GM23338 (cell line): ENCODE data around the gene LMBR1L. TPM values are rescaled to one million over a fixed set of nuclear protein-coding genes. Genes with fewer than 3 reads are reported as not detected.

Experiments used
- CREB1 ChIP-seq: fragments of 250-450 bp; sonication (Bioruptor Pico); IDR thresholded peaks from 2 replicates; pipeline ENCODE4 v1.5.0; 2020; ENCODE audit warnings: low read depth, mild to moderate bottlenecking, moderate library complexity
- CTCF ChIP-seq, 2 experiments: fragments of 200-600 bp in 1 of 2; sonication (generic) in 1 of 2; conservative IDR thresholded peaks; 2 replicates each; pipeline versions ENCODE4 v1.5.1 to v1.6.1; 2016 to 2017; ENCODE audit warnings: antibody characterized with exemption in 2 of 2, low read depth in 2 of 2, mild to moderate bottlenecking in 2 of 2, moderate library complexity in 1 of 2
- POLR2AphosphoS5 ChIP-seq: IDR thresholded peaks from 2 replicates; pipeline ENCODE4 v1.6.1; 2016; ENCODE audit warnings: antibody characterized with exemption, low read depth
- REST ChIP-seq: IDR thresholded peaks from one replicate; pipeline ENCODE4 v1.6.1; 2018; ENCODE audit warnings: antibody characterized with exemption; ENCODE audit not compliant: unreplicated experiment
- ZNF114 ChIP-seq: fragments of 250-450 bp; sonication (Bioruptor Pico); IDR thresholded peaks from 2 replicates; pipeline ENCODE4 v1.5.0; 2020; ENCODE audit warnings: mild to moderate bottlenecking, moderate library complexity
- polyA plus RNA-seq: library from polyadenylated mRNA; unstranded; fragments of >200 nt; fragmentation: Nextera tagmentation; extraction: Ambion mirVana; gene quantifications from 2 replicates; pipeline ENCODE4 v1.2.1, GENCODE V29; 2016
- small RNA-seq: library from RNA; depleted of rRNA; stranded (forward); fragments of <200 nt; gene quantifications from one replicate; pipeline ENCODE3, GENCODE V24; 2014; ENCODE audit warnings: low replicate concordance
- total RNA-seq: library from RNA; depleted of rRNA; stranded (reverse); fragments of >200 nt; shearing (Covaris generic); gene quantifications from 2 replicates; pipeline ENCODE4 v1.2.3, GENCODE V29; 2014; rRNA removed

Gene LMBR1L
- total and polyA plus RNA-seq, 2 experiments from 2014 or later = 19.8 to 57.0 TPM

GRCh38 chr12:49048953-49049352, 61.7 kb downstream of the LMBR1L start (continued):
- no peak for TF ChIP-seq REST
- TF ChIP-seq POLR2AphosphoS5 = no peak
- TF ChIP-seq CTCF (conservative IDR thresholded peaks at IDR 0.05; ENCODE audit: low read depth in 2 of 2) = no peak
- no peak for TF ChIP-seq ZNF114
- TF ChIP-seq CREB1 (CRISPR knock-in tag) = no peak

Small RNAs within 50 kb of the gene (small RNA-seq; reads per million reads assigned to genes)
- not detected for gene RF00019

Other genes with a start within 250 kb of the LMBR1L start
- gene RND1, start 245.0 kb downstream of the LMBR1L start, total RNA-seq = 7.4 and 10.4 TPM in 2 replicates
- 7.4 and 9.3 TPM in 2 replicates for gene RND1, start 245.0 kb downstream of the LMBR1L start, polyA plus RNA-seq
- gene FKBP11, start 185.4 kb downstream of the LMBR1L start, total RNA-seq = 29.5 and 45.0 TPM in 2 replicates
- 94.9 and 97.2 TPM in 2 replicates for gene FKBP11, start 185.4 kb downstream of the LMBR1L start, polyA plus RNA-seq
- 125 and 130 TPM in 2 replicates for gene ARF3, start 153.4 kb downstream of the LMBR1L start, total RNA-seq
- 53.9 and 57.0 TPM in 2 replicates for gene ARF3, start 153.4 kb downstream of the LMBR1L start, polyA plus RNA-seq
- gene WNT10B, start 139.1 kb downstream of the LMBR1L start, total RNA-seq = 0.50 TPM in 1 of 2 replicates, not detected in the other
- gene WNT10B, start 139.1 kb downstream of the LMBR1L start, polyA plus RNA-seq = not detected in 2 replicates
- not detected in 2 replicates for gene WNT1, start 132.5 kb downstream of the LMBR1L start, total RNA-seq
- gene WNT1, start 132.5 kb downstream of the LMBR1L start, polyA plus RNA-seq = not detected in 2 replicates
- gene DDN, start 111.5 kb downstream of the LMBR1L start, total RNA-seq = 0.04 and 0.10 TPM in 2 replicates
- gene DDN, start 111.5 kb downstream of the LMBR1L start, polyA plus RNA-seq = 0.12 TPM in 1 of 2 replicates, not detected in the other
- 27.2 and 35.4 TPM in 2 replicates for gene PRKAG1, start 92.1 kb downstream of the LMBR1L start, total RNA-seq
- 19.1 and 19.9 TPM in 2 replicates for gene PRKAG1, start 92.1 kb downstream of the LMBR1L start, polyA plus RNA-seq
- gene KMT2D, start 50.1 kb downstream of the LMBR1L start, total RNA-seq = 86.1 and 120 TPM in 2 replicates
- gene KMT2D, start 50.1 kb downstream of the LMBR1L start, polyA plus RNA-seq = 17.6 and 18.3 TPM in 2 replicates
- gene RHEBL1, start 40.9 kb downstream of the LMBR1L start, total RNA-seq = 6.7 and 11.8 TPM in 2 replicates
- 9.4 and 10.7 TPM in 2 replicates for gene RHEBL1, start 40.9 kb downstream of the LMBR1L start, polyA plus RNA-seq
- not detected in 2 replicates for gene DHH, start 16.0 kb downstream of the LMBR1L start, total RNA-seq
- 0.09 TPM in 1 of 2 replicates, not detected in the other for gene DHH, start 16.0 kb downstream of the LMBR1L start, polyA plus RNA-seq
- gene TUBA1B, start 20.5 kb upstream of the LMBR1L start, total RNA-seq = 2,341 and 2,718 TPM in 2 replicates
- gene TUBA1B, start 20.5 kb upstream of the LMBR1L start, polyA plus RNA-seq = 1,008 and 1,116 TPM in 2 replicates
- gene TUBA1A, start 78.2 kb upstream of the LMBR1L start, total RNA-seq = 386 and 424 TPM in 2 replicates
- gene TUBA1A, start 78.2 kb upstream of the LMBR1L start, polyA plus RNA-seq = 189 TPM in 2 replicates
- 608 and 728 TPM in 2 replicates for gene TUBA1C, start 154.2 kb upstream of the LMBR1L start, total RNA-seq
- gene TUBA1C, start 154.2 kb upstream of the LMBR1L start, polyA plus RNA-seq = 187 and 191 TPM in 2 replicates
- gene PRPH, start 184.3 kb upstream of the LMBR1L start, total RNA-seq = 0.24 and 0.62 TPM in 2 replicates
- gene PRPH, start 184.3 kb upstream of the LMBR1L start, polyA plus RNA-seq = 0.36 and 0.43 TPM in 2 replicates
- gene TROAP, start 212.4 kb upstream of the LMBR1L start, total RNA-seq = 27.6 and 46.4 TPM in 2 replicates
- gene TROAP, start 212.4 kb upstream of the LMBR1L start, polyA plus RNA-seq = 44.7 and 47.5 TPM in 2 replicates
- gene C1QL4, start 226.3 kb upstream of the LMBR1L start, total RNA-seq = 0.12 TPM in 1 of 2 replicates, not detected in the other
- gene C1QL4, start 226.3 kb upstream of the LMBR1L start, polyA plus RNA-seq = not detected in 2 replicates
- gene DNAJC22, start 236.0 kb upstream of the LMBR1L start, total RNA-seq = 0.10 TPM in 1 of 2 replicates, not detected in the other
- gene DNAJC22, start 236.0 kb upstream of the LMBR1L start, polyA plus RNA-seq = not detected in 2 replicates